ENCODE data around the gene ZNF436. TPM values are rescaled to one million over a fixed set of nuclear protein-coding genes. Genes with fewer than 3 reads are reported as not detected.

Gene ZNF436
- total RNA-seq, 1 donor from 2014 or later, result 13.9 TPM

DNA sequence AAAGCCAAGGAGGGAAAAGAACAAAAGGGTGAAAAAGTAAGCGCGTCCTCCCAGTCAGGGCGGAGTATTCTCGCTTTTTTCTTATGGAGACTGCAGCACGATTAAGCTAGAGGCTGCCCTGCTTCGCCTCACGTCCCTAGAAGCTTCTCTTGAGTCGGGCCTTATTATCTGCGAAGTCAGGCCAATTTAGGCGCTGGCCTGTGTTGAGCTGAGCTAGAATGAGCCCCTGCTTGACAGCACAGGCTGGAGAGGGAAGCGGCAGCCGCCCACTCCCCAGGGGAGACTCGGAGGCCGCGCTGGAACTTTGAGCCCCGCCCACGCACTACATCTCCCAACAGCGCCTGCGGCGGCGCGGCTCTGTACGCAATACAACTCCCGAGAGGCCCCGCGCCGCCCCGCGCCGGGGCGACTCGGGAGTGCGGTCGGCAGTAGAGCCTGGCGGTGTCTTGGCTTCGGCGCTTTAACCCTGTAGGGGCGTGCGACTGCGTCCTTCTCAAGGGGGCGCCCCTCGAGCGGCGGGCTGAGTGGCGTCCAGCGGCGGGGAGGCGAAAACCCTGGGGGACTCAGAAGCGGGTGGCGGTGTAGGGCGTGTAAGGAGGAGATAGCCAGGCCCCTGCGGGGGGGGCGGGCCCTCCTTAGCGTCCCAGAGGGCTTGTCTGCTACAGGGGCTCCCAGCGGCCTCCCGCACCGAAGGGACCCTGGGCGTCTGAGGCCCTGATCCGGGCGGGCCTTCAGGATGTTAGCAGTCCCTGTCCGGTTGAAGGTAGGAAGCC, 888 bp downstream of the ZNF436 start:
- peak; percentile 79 for DNase-seq (ENCODE audit: low spot score, unreplicated experiment)

DNA sequence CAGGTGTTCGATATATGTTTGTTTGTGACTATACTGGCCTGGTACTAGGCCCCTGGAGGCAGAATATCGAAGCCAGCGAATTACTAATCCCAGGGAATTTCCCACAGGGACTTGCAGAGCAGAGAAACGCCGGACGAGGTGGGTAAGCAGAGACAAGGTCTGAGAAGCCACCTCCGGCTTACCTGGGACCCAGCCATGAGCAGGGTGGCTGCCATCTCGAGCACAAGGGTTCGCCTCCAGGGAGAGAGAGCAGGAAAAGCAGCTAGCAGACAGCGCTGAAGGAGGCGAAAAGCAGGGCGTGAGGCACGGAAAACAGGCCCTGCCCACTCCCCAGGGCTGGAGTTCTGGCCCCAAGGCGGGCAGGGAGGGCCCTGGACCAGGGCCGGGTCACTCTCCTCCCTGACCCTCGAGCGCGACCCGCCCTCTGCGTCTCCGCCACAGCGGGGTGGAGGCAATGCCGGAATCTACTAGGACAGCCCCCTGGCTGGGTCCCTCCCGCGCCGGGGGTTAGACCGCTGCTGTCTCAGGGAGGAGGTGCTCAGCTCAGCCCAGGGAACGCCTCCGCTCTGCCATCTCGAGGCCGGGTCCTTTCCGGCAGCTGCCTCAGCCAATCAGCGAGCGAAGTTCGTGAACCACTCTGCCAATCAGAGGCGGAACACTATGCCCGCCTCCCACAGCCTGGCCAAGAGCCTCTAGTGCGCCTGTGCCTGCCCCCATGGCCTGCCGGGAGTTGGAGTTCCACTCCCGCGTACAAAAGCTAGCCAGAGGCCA, 1.7 kb downstream of the ZNF436 start:
- Mint-ChIP-seq H3K36me3 (ENCODE audit: insufficient read depth) (peaks cover 42% of the 10 kb centered on the region), H3K27me3 (no peaks in the 10 kb centered on the region), H3K27ac (peak overlapping the region; percentile 99), H3K4me3 (ENCODE audit: low read depth) (peak overlapping the region; percentile 96), H3K4me1 (ENCODE audit: low read depth) (peaks cover 39% of the 10 kb centered on the region), H3K9me3 (ENCODE audit: low read depth) (peaks cover 19% of the 10 kb centered on the region)
- peak; percentile 96 for DNase-seq (ENCODE audit: low spot score, unreplicated experiment)
- no peak for TF ChIP-seq CTCF (IDR thresholded peaks at IDR 0.05; ENCODE audit: unreplicated experiment)

More for the DNA sequence above, 888 bp downstream of the ZNF436 start:
- peaks cover 47% of the 10 kb centered on the region for H3K4me1 Mint-ChIP-seq (ENCODE audit: low read depth)
- H3K4me3 Mint-ChIP-seq (ENCODE audit: low read depth), result peak overlapping the region; percentile 96
- H3K9me3 Mint-ChIP-seq (ENCODE audit: low read depth), result peaks cover 15% of the 10 kb centered on the region
- peak; percentile 48 for TF ChIP-seq CTCF (IDR thresholded peaks at IDR 0.05; ENCODE audit: unreplicated experiment)
- H3K36me3 Mint-ChIP-seq (ENCODE audit: insufficient read depth), result peaks cover 35% of the 10 kb centered on the region
- H3K27ac Mint-ChIP-seq, result peak overlapping the region; percentile 99
- H3K27me3 Mint-ChIP-seq, result no peaks in the 10 kb centered on the region

DNA sequence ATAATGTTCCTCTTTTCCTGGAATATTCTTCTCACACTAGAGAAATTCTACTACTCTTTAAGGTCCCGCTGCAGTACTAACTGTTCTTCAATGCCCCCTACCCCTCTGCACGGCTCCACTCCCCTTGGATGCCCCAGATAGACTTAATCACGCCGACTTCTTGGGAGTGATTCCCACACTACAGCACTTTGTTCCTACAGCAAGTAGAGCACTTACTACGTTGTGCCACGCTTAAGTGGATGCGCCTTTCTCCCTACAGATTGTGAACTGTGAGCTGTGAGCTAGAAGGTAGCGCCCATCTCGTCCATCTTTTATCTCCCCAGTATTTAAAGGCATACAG, 2.2 kb downstream of the ZNF436 start:
- H3K27me3 Mint-ChIP-seq, result no peaks in the 10 kb centered on the region
- peaks cover 37% of the 10 kb centered on the region for H3K4me1 Mint-ChIP-seq (ENCODE audit: low read depth)
- no peak for DNase-seq (ENCODE audit: low spot score, unreplicated experiment)
- peak overlapping the region; percentile 99 for H3K27ac Mint-ChIP-seq
- no peak for TF ChIP-seq CTCF (IDR thresholded peaks at IDR 0.05; ENCODE audit: unreplicated experiment)
- peaks cover 25% of the 10 kb centered on the region for H3K9me3 Mint-ChIP-seq (ENCODE audit: low read depth)
- H3K4me3 Mint-ChIP-seq (ENCODE audit: low read depth), result peak overlapping the region; percentile 96
- peaks cover 48% of the 10 kb centered on the region for H3K36me3 Mint-ChIP-seq (ENCODE audit: insufficient read depth)

DNA sequence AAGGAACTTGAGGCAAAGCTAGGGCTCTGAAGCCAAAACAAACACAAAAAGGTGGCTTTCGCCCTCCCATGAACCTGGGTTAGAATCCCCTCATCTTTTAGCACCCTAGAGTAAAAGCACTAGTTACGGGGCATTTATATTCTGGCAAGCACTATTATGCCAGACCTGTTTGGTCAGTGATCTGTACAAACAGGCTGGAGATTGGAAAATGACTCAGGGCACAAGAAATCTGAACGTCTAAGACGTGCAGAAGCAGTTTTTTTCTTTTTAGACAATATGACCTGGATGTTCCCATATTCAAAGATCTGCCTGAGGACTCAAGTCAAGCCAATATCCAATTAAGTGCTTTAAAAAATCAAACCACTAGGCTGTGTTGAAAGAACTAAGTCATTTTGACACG, 3.0 kb downstream of the ZNF436 start:
- no peak for DNase-seq (ENCODE audit: low spot score, unreplicated experiment)
- no peaks in the 10 kb centered on the region for H3K27me3 Mint-ChIP-seq
- peaks cover 56% of the 10 kb centered on the region for H3K36me3 Mint-ChIP-seq (ENCODE audit: insufficient read depth)
- H3K4me3 Mint-ChIP-seq (ENCODE audit: low read depth), result peak overlapping the region; percentile 96
- H3K9me3 Mint-ChIP-seq (ENCODE audit: low read depth), result peaks cover 31% of the 10 kb centered on the region
- peak overlapping the region; percentile 77 for H3K27ac Mint-ChIP-seq
- H3K4me1 Mint-ChIP-seq (ENCODE audit: low read depth), result peaks cover 29% of the 10 kb centered on the region
- TF ChIP-seq CTCF (IDR thresholded peaks at IDR 0.05; ENCODE audit: unreplicated experiment), result no peak

DNA sequence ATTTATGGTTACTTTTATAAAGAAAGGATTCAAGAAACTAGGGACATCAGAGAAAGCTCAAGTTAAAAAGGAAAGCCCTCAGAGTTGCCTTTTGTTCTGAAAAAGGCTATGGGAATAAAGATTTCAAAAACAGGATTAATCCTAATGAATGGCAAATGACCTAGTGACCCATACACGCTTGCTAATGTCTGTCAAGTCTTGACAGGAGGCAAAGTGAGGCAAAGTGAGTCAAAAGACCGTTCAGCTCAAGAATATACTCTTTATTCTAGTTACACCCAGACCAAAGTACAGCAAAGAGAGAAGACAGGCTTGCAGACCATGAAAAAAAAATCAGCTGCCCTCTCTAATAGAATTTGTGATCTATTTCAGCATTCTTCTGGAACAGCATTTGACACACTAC, 3.5 kb downstream of the ZNF436 start:
- peaks cover 27% of the 10 kb centered on the region for H3K4me1 Mint-ChIP-seq (ENCODE audit: low read depth)
- H3K36me3 Mint-ChIP-seq (ENCODE audit: insufficient read depth), result peaks cover 61% of the 10 kb centered on the region
- peaks cover 35% of the 10 kb centered on the region for H3K9me3 Mint-ChIP-seq (ENCODE audit: low read depth)
- H3K27me3 Mint-ChIP-seq, result no peaks in the 10 kb centered on the region
- no peak for DNase-seq (ENCODE audit: low spot score, unreplicated experiment)
- H3K4me3 Mint-ChIP-seq (ENCODE audit: low read depth), result peak overlapping the region; percentile 96
- TF ChIP-seq CTCF (IDR thresholded peaks at IDR 0.05; ENCODE audit: unreplicated experiment), result no peak
- peak overlapping the region; percentile 79 for H3K27ac Mint-ChIP-seq

Data from progenitor cell of endocrine pancreas (in vitro differentiated cells).